SK-N-SH treated with all-trans-retinoic acid at 6 μM for 48 hours (cell line): ENCODE data around the gene TMIGD3.
A peak's percentile ranks its signal among the peaks of the same experiment; 100 is the strongest.

Experiments
- ATAC-seq: fragments of 200-7000 bp; cut with Tn5 transposase; 3 replicates; pipeline ENCODE4 v1.9.1; 2020; ENCODE audit warnings: mild to moderate bottlenecking, moderate library complexity
- ARNTL ChIP-seq: fragments of 450-650 bp; formaldehyde crosslinking; IDR thresholded peaks from 2 replicates; pipeline ENCODE4 v1.5.0; 2020; ENCODE audit warnings: low read depth, mild to moderate bottlenecking, moderate library complexity, borderline replicate concordance
- BACH2 ChIP-seq: fragments of 250-450 bp; sonication (Bioruptor Pico); IDR thresholded peaks from 2 replicates; pipeline ENCODE4 v1.9.0; 2021; ENCODE audit warnings: mild to moderate bottlenecking, borderline replicate concordance
- CSDC2 ChIP-seq: fragments of 250-450 bp; sonication (Bioruptor Pico); IDR thresholded peaks from 2 replicates; pipeline ENCODE4 v1.5.0; 2020; ENCODE audit warnings: mild to moderate bottlenecking, moderate library complexity
- ESRRG ChIP-seq: fragments of 250-450 bp; sonication (Bioruptor Pico); IDR thresholded peaks from 2 replicates; pipeline ENCODE4 v1.6.1; 2021; ENCODE audit warnings: mild to moderate bottlenecking
- GLIS3 ChIP-seq: fragments of 250-450 bp; sonication (Bioruptor Pico); IDR thresholded peaks from 2 replicates; pipeline ENCODE4 v1.5.0; 2020; ENCODE audit warnings: mild to moderate bottlenecking, moderate library complexity
- ISL1 ChIP-seq: fragments of 250-450 bp; sonication (Bioruptor Pico); IDR thresholded peaks from 2 replicates; pipeline ENCODE4 v2.1.2; 2022; ENCODE audit warnings: mild to moderate bottlenecking, moderate library complexity
- OSR1 ChIP-seq: fragments of 250-450 bp; sonication (Bioruptor Pico); IDR thresholded peaks from 2 replicates; pipeline ENCODE4 v1.8.0; 2022; ENCODE audit warnings: moderate library complexity, mild to moderate bottlenecking, inconsistent platforms
- PATZ1 ChIP-seq: fragments of 250-450 bp; sonication (Bioruptor Pico); IDR thresholded peaks from 2 replicates; pipeline ENCODE4 v1.8.0; 2020; ENCODE audit warnings: mild to moderate bottlenecking, moderate library complexity, borderline replicate concordance
- POU6F1 ChIP-seq: fragments of 250-450 bp; sonication (Bioruptor Pico); IDR thresholded peaks from 2 replicates; pipeline ENCODE4 v1.8.0; 2021; ENCODE audit warnings: low read depth, mild to moderate bottlenecking, moderate library complexity, borderline replicate concordance
- PPARA ChIP-seq: fragments of 250-450 bp; sonication (Bioruptor Pico); IDR thresholded peaks from 2 replicates; pipeline ENCODE4 v1.5.0; 2020; ENCODE audit warnings: mild to moderate bottlenecking, borderline replicate concordance
- RARB ChIP-seq: fragments of 250-450 bp; sonication (Bioruptor Pico); IDR thresholded peaks from 2 replicates; pipeline ENCODE4 v1.8.0; 2021; ENCODE audit warnings: mild to moderate bottlenecking, moderate library complexity
- SNAI2 ChIP-seq: fragments of 250-450 bp; sonication (Bioruptor Pico); IDR thresholded peaks from 2 replicates; pipeline ENCODE4 v1.5.0; 2020; ENCODE audit warnings: mild to moderate bottlenecking, moderate library complexity
- TCF4 ChIP-seq: fragments of 250-450 bp; sonication (Bioruptor Pico); IDR thresholded peaks from 2 replicates; pipeline ENCODE4 v1.8.0; 2021; ENCODE audit warnings: mild to moderate bottlenecking, moderate library complexity, borderline replicate concordance
- TOX ChIP-seq: fragments of 250-450 bp; sonication (Bioruptor Pico); IDR thresholded peaks from 2 replicates; pipeline ENCODE4 v1.8.0; 2021; ENCODE audit warnings: mild to moderate bottlenecking, moderate library complexity, borderline replicate concordance
- ZC3H10 ChIP-seq: fragments of 250-450 bp; sonication (Bioruptor Pico); IDR thresholded peaks from 2 replicates; pipeline ENCODE4 v1.5.1; 2021; ENCODE audit warnings: mild to moderate bottlenecking, moderate library complexity
- ZFP3 ChIP-seq: fragments of 250-450 bp; sonication (Bioruptor Pico); IDR thresholded peaks from 2 replicates; pipeline ENCODE4 v1.5.0; 2020; ENCODE audit warnings: mild to moderate bottlenecking, moderate library complexity
- ZNF565 ChIP-seq: fragments of 450-650 bp; formaldehyde crosslinking; conservative IDR thresholded peaks from 2 replicates; pipeline ENCODE4 v1.5.0; 2020; ENCODE audit warnings: low read depth, mild to moderate bottlenecking, moderate library complexity
- ZNF70 ChIP-seq: fragments of 450-650 bp; formaldehyde crosslinking; IDR thresholded peaks from 2 replicates; pipeline ENCODE4 v1.5.0; 2020; ENCODE audit warnings: mild to moderate bottlenecking, moderate library complexity
- ZNF8 ChIP-seq: fragments of 450-650 bp; formaldehyde crosslinking; IDR thresholded peaks from 2 replicates; pipeline ENCODE4 v1.5.0; 2020; ENCODE audit warnings: mild to moderate bottlenecking, moderate library complexity
- TF ChIP-seq, protein P1 (sequence below): fragments of 250-450 bp; sonication (Bioruptor Pico); IDR thresholded peaks from 2 replicates; pipeline ENCODE4 v1.5.1; 2020; ENCODE audit warnings: low read depth, mild to moderate bottlenecking, moderate library complexity

The TMIGD3 gene

DNA sequence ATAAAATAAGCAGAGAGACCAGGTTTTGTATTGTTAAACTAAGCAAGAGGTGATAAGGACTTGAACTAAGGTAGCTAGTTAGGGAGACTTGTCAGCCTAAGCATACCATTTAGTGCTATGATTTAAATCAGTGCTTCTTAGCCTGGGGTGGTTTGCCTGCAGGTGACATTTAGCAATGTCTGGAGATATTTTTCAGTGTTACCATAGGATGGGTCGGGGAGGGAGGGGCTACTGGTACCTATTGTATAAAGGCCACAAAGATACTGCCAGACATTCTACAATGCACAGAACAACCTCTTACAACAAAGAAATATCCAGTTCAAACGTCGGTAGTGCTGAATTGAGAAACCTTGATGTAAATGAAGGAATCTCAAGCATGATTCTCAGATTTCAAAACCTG, 50.9 kb downstream of the TMIGD3 start:
- no peak for TF ChIP-seq OSR1 (CRISPR knock-in tag)
- TF ChIP-seq PATZ1 (CRISPR knock-in tag) = no peak
- no peak for TF ChIP-seq ESRRG (CRISPR knock-in tag)
- no peak for TF ChIP-seq ZFP3 (CRISPR knock-in tag)
- no peak for TF ChIP-seq ZNF565 (CRISPR knock-in tag)
- no peak for TF ChIP-seq CSDC2
- no peak for TF ChIP-seq ZNF8 (CRISPR knock-in tag)
- TF ChIP-seq RARB (CRISPR knock-in tag) = no peak
- TF ChIP-seq ZNF70 = no peak
- TF ChIP-seq, protein P1, sequence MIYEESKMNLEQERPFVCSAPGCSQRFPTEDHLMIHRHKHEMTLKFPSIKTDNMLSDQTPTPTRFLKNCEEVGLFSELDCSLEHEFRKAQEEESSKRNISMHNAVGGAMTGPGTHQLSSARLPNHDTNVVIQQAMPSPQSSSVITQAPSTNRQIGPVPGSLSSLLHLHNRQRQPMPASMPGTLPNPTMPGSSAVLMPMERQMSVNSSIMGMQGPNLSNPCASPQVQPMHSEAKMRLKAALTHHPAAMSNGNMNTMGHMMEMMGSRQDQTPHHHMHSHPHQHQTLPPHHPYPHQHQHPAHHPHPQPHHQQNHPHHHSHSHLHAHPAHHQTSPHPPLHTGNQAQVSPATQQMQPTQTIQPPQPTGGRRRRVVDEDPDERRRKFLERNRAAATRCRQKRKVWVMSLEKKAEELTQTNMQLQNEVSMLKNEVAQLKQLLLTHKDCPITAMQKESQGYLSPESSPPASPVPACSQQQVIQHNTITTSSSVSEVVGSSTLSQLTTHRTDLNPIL (CRISPR knock-in tag) = no peak
- ATAC-seq = no peak

DNA sequence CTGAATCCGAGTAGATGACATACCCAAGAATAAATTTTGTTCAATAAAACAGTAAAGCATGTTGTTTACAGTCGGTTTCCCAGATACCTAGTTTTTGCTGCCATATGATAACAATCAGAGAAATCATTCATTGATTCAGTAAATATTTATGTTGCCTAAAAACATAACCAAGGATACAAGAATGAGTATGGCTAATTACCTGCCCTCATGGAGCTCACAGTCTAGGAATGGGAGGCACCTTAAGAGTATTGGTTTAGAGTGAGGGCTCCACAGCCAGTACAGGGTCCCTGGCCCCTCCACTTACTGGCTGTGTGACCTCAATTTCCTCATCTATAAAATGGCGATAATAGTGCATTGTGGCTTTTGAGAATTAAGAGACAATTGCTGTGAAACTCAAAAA, 53.2 kb downstream of the TMIGD3 start:
- TF ChIP-seq TCF4 (CRISPR knock-in tag) (no peak), ZNF565 (CRISPR knock-in tag) (no peak)
- ATAC-seq = no peak

DNA sequence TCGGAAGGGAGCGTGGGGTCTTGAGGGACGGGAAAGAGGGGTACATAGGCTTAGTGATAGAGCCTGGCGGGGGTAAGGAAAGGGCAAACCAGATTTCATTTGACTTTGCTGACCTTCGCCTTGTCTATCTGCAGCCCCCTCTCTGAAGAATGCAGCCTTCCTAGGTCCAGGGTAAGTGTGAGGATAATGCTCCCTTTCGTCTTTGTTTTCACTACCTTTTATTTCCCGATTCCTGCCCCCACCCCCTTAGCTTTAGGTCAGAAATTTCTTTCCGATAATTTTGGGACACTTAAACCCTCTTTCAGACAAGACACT, 53.8 kb downstream of the TMIGD3 start:
- TF ChIP-seq ESRRG (CRISPR knock-in tag) (no peak), RARB (CRISPR knock-in tag) (no peak), ZNF8 (CRISPR knock-in tag) (no peak), BACH2 (CRISPR knock-in tag) (no peak), OSR1 (CRISPR knock-in tag) (no peak)
- ATAC-seq = no peak

DNA sequence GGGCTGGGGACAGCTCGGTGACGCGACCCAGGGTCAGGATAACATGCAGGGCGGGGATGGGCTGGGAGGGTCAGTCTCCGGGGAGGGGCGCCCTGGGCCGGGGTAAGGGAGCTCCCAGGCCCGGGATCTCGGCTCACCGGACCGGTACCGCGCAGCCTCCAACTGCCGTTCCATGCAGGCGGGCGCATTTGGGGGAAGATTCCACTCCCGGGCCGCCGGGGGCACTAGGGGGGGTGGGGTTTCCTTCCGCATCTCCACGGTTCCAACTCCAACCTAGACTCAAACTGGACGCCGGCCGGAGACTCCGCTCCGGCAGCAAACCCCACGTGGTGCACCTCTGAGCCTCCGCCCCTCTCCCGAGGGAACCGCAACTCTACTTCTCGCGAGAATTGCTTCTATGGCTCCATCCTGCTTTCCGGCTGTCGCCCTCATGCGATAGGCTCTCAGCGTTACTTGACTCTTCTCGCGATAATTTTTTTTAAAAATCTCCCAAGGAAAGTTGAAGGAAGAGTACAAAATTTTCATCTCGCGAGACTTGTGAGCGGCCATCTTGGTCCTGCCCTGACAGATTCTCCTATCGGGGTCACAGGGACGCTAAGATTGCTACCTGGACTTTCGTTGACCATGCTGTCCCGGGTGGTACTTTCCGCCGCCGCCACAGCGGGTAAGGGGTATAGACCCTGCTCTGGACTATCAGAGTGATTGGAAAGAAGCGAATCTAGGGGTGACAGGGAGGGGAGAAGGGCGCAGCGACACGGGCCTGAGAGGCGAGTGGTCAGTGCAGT, 54.3 kb downstream of the TMIGD3 start, which contains the start of the genes ATP5PB and WDR77:
TSS of gene ATP5PB (plus strand) at position 547 of the 785 bp plus-strand sequence. CDS start at position 625, 78 bp downstream.
TSS of gene WDR77 (minus strand) at position 339 of the 785 bp plus-strand sequence. CDS start at position 252, 87 bp downstream.
- no peak for TF ChIP-seq BACH2 (CRISPR knock-in tag)
- no peak for TF ChIP-seq ARNTL
- TF ChIP-seq OSR1 (CRISPR knock-in tag) = no peak
- peak; percentile 97 for ATAC-seq

GRCh38 chr1:111448482-111448917, 54.9 kb downstream of the TMIGD3 start:
- ATAC-seq = peak; percentile 14
- TF ChIP-seq ZC3H10 (CRISPR knock-in tag) = no peak
- TF ChIP-seq PPARA = no peak
- no peak for TF ChIP-seq ZNF70
- no peak for TF ChIP-seq TOX (CRISPR knock-in tag)

GRCh38 chr1:111446967-111447892, 56.2 kb downstream of the TMIGD3 start:
- no peak for ATAC-seq
- TF ChIP-seq TOX (CRISPR knock-in tag) (no peak), ZC3H10 (CRISPR knock-in tag) (no peak)
- TF ChIP-seq, all 23 proteins: peak for 0

DNA sequence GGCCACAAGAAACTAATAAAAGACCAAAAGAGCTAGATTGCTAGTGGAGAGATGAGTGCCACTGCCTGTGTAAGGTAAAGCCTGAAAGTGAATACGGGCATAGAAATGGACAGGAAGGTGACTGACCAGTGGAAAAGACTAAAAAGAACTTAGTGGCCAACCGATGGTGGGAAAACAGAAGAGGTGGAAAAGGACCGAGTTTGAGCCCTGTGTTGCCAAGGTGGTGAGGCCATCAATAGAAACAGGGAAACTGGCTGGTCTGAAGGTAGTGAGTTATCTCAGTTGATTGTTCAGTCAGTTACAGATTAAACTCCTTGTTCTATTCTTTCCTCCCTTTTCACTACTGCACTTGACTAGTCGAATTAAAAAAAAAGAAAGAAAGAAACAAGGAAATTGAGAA, 56.9 kb downstream of the TMIGD3 start:
- no peak for ATAC-seq
- TF ChIP-seq ZNF565 (CRISPR knock-in tag) (no peak), PPARA (no peak), ISL1 (CRISPR knock-in tag) (no peak), TOX (CRISPR knock-in tag) (no peak), POU6F1 (CRISPR knock-in tag) (no peak), PATZ1 (CRISPR knock-in tag) (no peak), ZNF70 (no peak), ZFP3 (CRISPR knock-in tag) (no peak), ZC3H10 (CRISPR knock-in tag) (no peak), GLIS3 (CRISPR knock-in tag) (no peak), OSR1 (CRISPR knock-in tag) (no peak), SNAI2 (CRISPR knock-in tag) (no peak), ESRRG (CRISPR knock-in tag) (no peak)
- TF ChIP-seq, protein P1 (CRISPR knock-in tag) = no peak
